ENCODE data around the gene SLIT3. TPM values are rescaled to one million over a fixed set of nuclear protein-coding genes. Genes with fewer than 3 reads are reported as not detected.
"Not testable (repeated sequence)": the region's sequence is repeated elsewhere in the genome, so short reads cannot be mapped to it uniquely, and the experiment has no call there.

Gene SLIT3
- total and polyA plus RNA-seq, 10 of the 15 experiments (the other 5 are each of a cell fraction or from before 2014, with no cell fraction given): 0.05 TPM; not detected in 9

GRCh38 chr5:169213479-169213878 lies 87.5 kb downstream of the SLIT3 start:
- H4K20me1 ChIP-seq (ENCODE audit: control insufficient read depth, insufficient read depth): no peaks in the 10 kb centered on the region
- in situ Hi-C loops (cut with MboI) (no loop called here), intact Hi-C loops (cut with micrococcal nuclease; ENCODE audit: unreplicated experiment) (no loop called here)
- H3K4me1 ChIP-seq (ENCODE audit: control insufficient read depth, insufficient read depth, low read length): no peaks in the 10 kb centered on the region
- no peaks in the 10 kb centered on the region for H3K36me3 ChIP-seq (ENCODE audit: control insufficient read depth in 2 of 2, insufficient read depth in 2 of 2, low read length in 1 of 2)
- no peak overlapping the region for H3K4me3 ChIP-seq
- H3K4me2 ChIP-seq (ENCODE audit: control insufficient read depth, insufficient read depth): no peak overlapping the region
- no peaks in the 10 kb centered on the region for H3K9me3 ChIP-seq (replicated peaks; ENCODE audit: control insufficient read depth, insufficient read depth, low read length)
- no peak for TF ChIP-seq ELK1 (IDR thresholded peaks at IDR 0.05; ENCODE audit: low read depth, low read length)
- RAD21 ChIA-PET (ENCODE audit: unreplicated experiment): no interaction called here
- no peaks in the 10 kb centered on the region; a peak in 1 of 4 replicates for H3K27me3 ChIP-seq (replicated peaks in 1 of 2; ENCODE audit: control insufficient read depth in 2 of 2, insufficient read depth in 2 of 2, low read length in 1 of 2)
- no peak overlapping the region for H2AFZ ChIP-seq (ENCODE audit: control insufficient read depth, low read depth, low read length)
- no TSS peak for BruUV-seq (replicated peaks)
- no peak for FAIRE-seq
- no peak for ATAC-seq
- POLR2A ChIA-PET: no interaction called here
- SMC1A ChIA-PET (ENCODE audit: uncharacterized antibody, unreplicated experiment): no interaction called here
- DNase-seq (ENCODE audit: low read depth, low spot score): no peak
- H3K27ac ChIP-seq (ENCODE audit: control insufficient read depth, insufficient read depth): no peak overlapping the region
- CTCF ChIA-PET: no interaction called here
- H3K9ac ChIP-seq (ENCODE audit: control insufficient read depth, insufficient read depth, low read length): no peak overlapping the region
- H3K79me2 ChIP-seq (ENCODE audit: control insufficient read depth, insufficient read depth, low read length): no peaks in the 10 kb centered on the region

- RAD21 ChIA-PET (ENCODE audit: unreplicated experiment); SMC1A ChIA-PET (ENCODE audit: uncharacterized antibody, unreplicated experiment); FAIRE-seq; H2AFZ ChIP-seq (ENCODE audit: control insufficient read depth, low read depth, low read length); in situ Hi-C loops (cut with MboI); H3K4me3 ChIP-seq; H3K4me2 ChIP-seq (ENCODE audit: control insufficient read depth, insufficient read depth); H3K27me3 ChIP-seq (replicated peaks in 1 of 2; ENCODE audit: control insufficient read depth in 2 of 2, insufficient read depth in 2 of 2, low read length in 1 of 2); intact Hi-C loops (cut with micrococcal nuclease; ENCODE audit: unreplicated experiment); POLR2A ChIA-PET; H3K9ac ChIP-seq (ENCODE audit: control insufficient read depth, insufficient read depth, low read length); H3K4me1 ChIP-seq (ENCODE audit: control insufficient read depth, insufficient read depth, low read length); H3K79me2 ChIP-seq (ENCODE audit: control insufficient read depth, insufficient read depth, low read length); H3K27ac ChIP-seq (ENCODE audit: control insufficient read depth, insufficient read depth); H4K20me1 ChIP-seq (ENCODE audit: control insufficient read depth, insufficient read depth); H3K9me3 ChIP-seq (replicated peaks; ENCODE audit: control insufficient read depth, insufficient read depth, low read length); H3K36me3 ChIP-seq (ENCODE audit: control insufficient read depth in 2 of 2, insufficient read depth in 2 of 2, low read length in 1 of 2); ATAC-seq; BruUV-seq (replicated peaks); CTCF ChIA-PET; DNase-seq (ENCODE audit: low read depth, low spot score): not testable (repeated sequence)
- 12% methylated on average over 3 of the region's 3 CpGs for WGBS (ENCODE audit: insufficient coverage, insufficient replicate concordance, low lambda C conversion rate, missing lambda C conversion rate)
Observed at GRCh38 chr5:169211761-169212160, 89.2 kb downstream of the SLIT3 start.
